PC-3 (cell line): ENCODE results near the gene GIPC1. TPM values are rescaled to one million over a fixed set of nuclear protein-coding genes. Genes with fewer than 3 reads are reported as not detected.

ENCODE experiments used
- ATAC-seq: fragments of 200-7000 bp; cut with Tn5 transposase; 2 replicates; pipeline ENCODE4 v1.9.1; 2020; ENCODE audit warnings: mild to moderate bottlenecking, moderate library complexity
- BruUV-seq: library from RNA; stranded (reverse); fragments of 400-500 nt; replicated peaks from 2 replicates; lab custom pipeline; 2021; lab: Mats Ljungman, UMichigan
- CTCF ChIA-PET: fragments of 300-600 bp; sonication (Branson Sonifier 250); formaldehyde crosslinking; loops from one replicate; lab custom pipeline; 2022; ENCODE audit warnings: antibody characterized with exemption; lab: Charles Lee
- POLR2A ChIA-PET: fragments of 300-600 bp; sonication (Branson Sonifier 250); formaldehyde crosslinking; loops from one replicate; lab custom pipeline; 2022; ENCODE audit warnings: antibody characterized with exemption; ENCODE audit not compliant: unreplicated experiment; lab: Charles Lee
- DNase-seq: peaks from one replicate; pipeline ENCODE4 v3.0.0-alpha.2; 2015
- H2AFZ ChIP-seq: fragments of 300-600 bp; sonication (generic); 2 replicates; pipeline ENCODE4 v1.6.0; 2016; ENCODE audit warnings: antibody characterized with exemption, low read length
- H3F3A ChIP-seq: fragments of 300-600 bp; sonication (generic); one replicate; pipeline ENCODE4 v1.6.0; 2017; ENCODE audit warnings: antibody characterized with exemption, low read length, control low read depth, mild to moderate bottlenecking; ENCODE audit not compliant: unreplicated experiment
- H3K27ac ChIP-seq: fragments of 300-600 bp; sonication (generic); 2 replicates; pipeline ENCODE4 v1.5.1; 2016; ENCODE audit warnings: mild to moderate bottlenecking, low read length
- H3K27me3 ChIP-seq: fragments of 300-600 bp; sonication (generic); 2 replicates; pipeline ENCODE4 v1.6.1; 2016; ENCODE audit warnings: low read length, mixed read lengths
- H3K36me3 ChIP-seq: fragments of 300-600 bp; sonication (generic); 2 replicates; pipeline ENCODE4 v1.6.1; 2016; ENCODE audit warnings: low read depth, mixed run types, low read length, mixed read lengths
- H3K4me1 ChIP-seq: fragments of 300-600 bp; sonication (generic); 2 replicates; pipeline ENCODE4 v1.5.1; 2016; ENCODE audit warnings: low read length; ENCODE audit not compliant: insufficient read depth
- H3K4me2 ChIP-seq: fragments of 300-600 bp; sonication (generic); 2 replicates; pipeline ENCODE4 v1.6.0; 2016; ENCODE audit warnings: low read length
- H3K4me3 ChIP-seq: fragments of 300-600 bp; sonication (generic); 2 replicates; pipeline ENCODE4 v1.5.1; 2016; ENCODE audit warnings: mild to moderate bottlenecking, low read length, mixed read lengths
- H3K79me2 ChIP-seq: fragments of 300-600 bp; sonication (generic); 2 replicates; pipeline ENCODE4 v1.6.1; 2017; ENCODE audit warnings: low read length, mixed read lengths
- H3K9ac ChIP-seq: fragments of 300-600 bp; sonication (generic); 2 replicates; pipeline ENCODE4 v1.6.0; 2016; ENCODE audit warnings: mild to moderate bottlenecking, low read length
- H3K9me2 ChIP-seq: fragments of 300-600 bp; sonication (generic); replicated peaks from 2 replicates; pipeline ENCODE4 v1.6.1; 2016; ENCODE audit warnings: mixed run types, low read length, mixed read lengths
- H3K9me3 ChIP-seq: fragments of 300-600 bp; sonication (generic); 2 replicates; pipeline ENCODE4 v1.6.1; 2016; ENCODE audit warnings: low read length, mixed read lengths
- H4K20me1 ChIP-seq: fragments of 300-600 bp; sonication (generic); 2 replicates; pipeline ENCODE4 v1.6.1; 2016; ENCODE audit warnings: low read length, mixed read lengths
- EZH2 ChIP-seq: fragments of 300-600 bp; sonication (generic); IDR thresholded peaks from one replicate; pipeline ENCODE4 v1.6.1; 2017; ENCODE audit warnings: antibody characterized with exemption, mild to moderate bottlenecking, low read length; ENCODE audit not compliant: unreplicated experiment
- EZH2phosphoT487 ChIP-seq: fragments of 300-600 bp; sonication (generic); IDR thresholded peaks from 2 replicates; pipeline ENCODE4 v1.6.1; 2018; ENCODE audit warnings: mild to moderate bottlenecking, antibody characterized with exemption, low read length, borderline replicate concordance
- intact Hi-C: fragments of 100-400 bp; cut with micrococcal nuclease; formaldehyde crosslinking; loops from 2 replicates; pipeline ENCODE4 v1.9.0; 2023
- total RNA-seq: library from RNA; depleted of rRNA; stranded (reverse); fragments of >200 nt; gene quantifications from 2 replicates; pipeline ENCODE4 v1.2.3, GENCODE V29; 2014
- TF ChIP-seq, protein P1 (sequence below): fragments of 300-600 bp; sonication (generic); conservative IDR thresholded peaks from 2 replicates; pipeline ENCODE4 v1.5.1; 2017; ENCODE audit warnings: antibody characterized with exemption, low read depth, mild to moderate bottlenecking, low read length

The GIPC1 gene
- total RNA-seq, 1 experiment from 2014 or later = 538 TPM

DNA sequence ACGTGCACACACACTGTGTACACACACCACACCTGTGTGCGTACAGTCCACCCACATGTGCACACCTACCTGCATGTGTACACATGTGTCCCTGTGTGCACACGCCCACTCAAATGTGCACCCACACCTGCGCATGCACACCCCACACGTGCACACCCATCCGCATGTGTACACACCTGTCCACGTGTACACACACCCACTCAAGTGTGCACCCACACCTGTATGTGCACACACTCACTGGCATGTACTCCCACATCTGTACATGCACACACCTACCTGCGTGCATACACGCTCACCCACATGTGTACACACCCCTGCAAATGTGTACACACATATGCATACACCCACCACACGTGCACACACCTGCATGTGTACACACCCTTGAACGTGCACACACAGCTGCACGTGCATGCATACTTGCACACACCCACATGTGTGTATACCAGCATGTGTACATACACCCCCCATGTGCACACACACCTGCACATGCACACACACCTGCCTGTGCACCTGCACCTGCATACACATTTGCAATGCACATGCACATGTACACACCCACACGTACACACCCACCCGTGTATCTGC lies 52.2 kb downstream of the GIPC1 start:
- POLR2A ChIA-PET = no interaction called here
- CTCF ChIA-PET = no interaction called here
- no peaks in the 10 kb centered on the region for H3F3A ChIP-seq
- H3K4me3 ChIP-seq = no peak overlapping the region
- H4K20me1 ChIP-seq = no peaks in the 10 kb centered on the region
- DNase-seq (no peak), ATAC-seq (no peak)
- no peaks in the 10 kb centered on the region for H3K27me3 ChIP-seq
- intact Hi-C loops = no loop called here
- TF ChIP-seq, protein P1, sequence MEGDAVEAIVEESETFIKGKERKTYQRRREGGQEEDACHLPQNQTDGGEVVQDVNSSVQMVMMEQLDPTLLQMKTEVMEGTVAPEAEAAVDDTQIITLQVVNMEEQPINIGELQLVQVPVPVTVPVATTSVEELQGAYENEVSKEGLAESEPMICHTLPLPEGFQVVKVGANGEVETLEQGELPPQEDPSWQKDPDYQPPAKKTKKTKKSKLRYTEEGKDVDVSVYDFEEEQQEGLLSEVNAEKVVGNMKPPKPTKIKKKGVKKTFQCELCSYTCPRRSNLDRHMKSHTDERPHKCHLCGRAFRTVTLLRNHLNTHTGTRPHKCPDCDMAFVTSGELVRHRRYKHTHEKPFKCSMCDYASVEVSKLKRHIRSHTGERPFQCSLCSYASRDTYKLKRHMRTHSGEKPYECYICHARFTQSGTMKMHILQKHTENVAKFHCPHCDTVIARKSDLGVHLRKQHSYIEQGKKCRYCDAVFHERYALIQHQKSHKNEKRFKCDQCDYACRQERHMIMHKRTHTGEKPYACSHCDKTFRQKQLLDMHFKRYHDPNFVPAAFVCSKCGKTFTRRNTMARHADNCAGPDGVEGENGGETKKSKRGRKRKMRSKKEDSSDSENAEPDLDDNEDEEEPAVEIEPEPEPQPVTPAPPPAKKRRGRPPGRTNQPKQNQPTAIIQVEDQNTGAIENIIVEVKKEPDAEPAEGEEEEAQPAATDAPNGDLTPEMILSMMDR = no peak
- TF ChIP-seq EZH2phosphoT487 (no peak), EZH2 (no peak)
- no peak overlapping the region for H3K27ac ChIP-seq
- H3K9me3 ChIP-seq = no peaks in the 10 kb centered on the region
- H3K9me2 ChIP-seq = no peaks in the 10 kb centered on the region
- peaks cover 15% of the 10 kb centered on the region for H3K79me2 ChIP-seq
- H2AFZ ChIP-seq = no peak overlapping the region
- H3K4me1 ChIP-seq = no peaks in the 10 kb centered on the region
- BruUV-seq = no TSS peak
- H3K9ac ChIP-seq = no peak overlapping the region
- peaks cover 44% of the 10 kb centered on the region for H3K36me3 ChIP-seq
- H3K4me2 ChIP-seq = no peak overlapping the region

DNA sequence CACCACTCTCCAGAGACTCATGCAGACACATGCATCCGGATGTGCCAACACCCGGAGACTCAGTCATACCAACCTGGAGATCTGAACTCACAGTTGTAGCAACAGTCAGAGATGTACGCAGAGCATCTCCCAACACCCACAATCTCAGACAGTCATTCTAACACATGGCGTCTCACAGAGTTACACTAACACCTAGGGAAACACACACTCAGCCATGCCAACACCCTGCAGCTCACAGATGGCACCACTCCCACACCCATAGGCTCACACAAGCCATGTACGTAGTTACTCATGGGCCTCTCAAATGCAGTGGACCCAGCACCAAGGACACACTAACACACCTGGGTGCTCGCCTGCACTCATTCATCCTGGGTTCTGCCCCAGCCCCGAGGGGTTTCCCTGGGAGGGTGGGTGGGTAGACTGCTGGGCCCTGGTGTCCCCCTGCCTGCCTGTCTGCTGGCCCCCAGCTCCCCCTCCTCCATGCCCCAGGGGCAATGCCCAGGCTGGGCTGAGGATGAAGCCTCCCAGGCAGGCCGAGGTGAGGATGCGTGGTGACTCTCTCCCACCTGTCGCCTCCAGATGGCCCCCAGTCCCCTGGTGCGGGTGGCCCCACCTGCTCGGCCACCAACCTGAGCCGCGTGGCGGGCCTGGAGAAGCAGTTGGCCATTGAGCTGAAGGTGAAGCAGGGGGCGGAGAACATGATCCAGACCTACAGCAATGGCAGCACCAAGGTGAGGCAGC lies 52.9 kb downstream of the GIPC1 start:
- Histone ChIP-seq H3K4me1 (no peaks in the 10 kb centered on the region), H3K9me2 (no peaks in the 10 kb centered on the region), H3K4me3 (no peak overlapping the region), H3K4me2 (no peak overlapping the region), H3K27me3 (no peaks in the 10 kb centered on the region), H3K79me2 (peaks cover 21% of the 10 kb centered on the region), H3K27ac (no peak overlapping the region), H2AFZ (no peak overlapping the region), H3F3A (no peaks in the 10 kb centered on the region), H3K9ac (no peak overlapping the region), H3K9me3 (no peaks in the 10 kb centered on the region), H3K36me3 (peaks cover 38% of the 10 kb centered on the region), H4K20me1 (no peaks in the 10 kb centered on the region)
- POLR2A ChIA-PET = no interaction called here
- DNase-seq (no peak), ATAC-seq (no peak)
- intact Hi-C loops = no loop called here
- CTCF ChIA-PET = no interaction called here
- no TSS peak for BruUV-seq
- no peak for TF ChIP-seq EZH2
- no peak for TF ChIP-seq EZH2phosphoT487
- TF ChIP-seq, protein P1 = no peak
